Astrocyte of the spinal cord (primary cell): ENCODE results near the gene PSMD4.
"Not testable (repeated sequence)": the region's sequence is repeated elsewhere in the genome, so short reads cannot be mapped to it uniquely, and the experiment has no call there.

Experiments used
- DNase-seq: peaks from one replicate; pipeline ENCODE4 v3.0.0; 2011; ENCODE audit warnings: low read depth, low spot score
- H3K4me3 ChIP-seq: 2 replicates; pipeline ENCODE4 v1.5.1; 2011; ENCODE audit warnings: low read depth, mild to moderate bottlenecking, low read length, moderate library complexity
- in situ Hi-C: cut with HindIII; loops from 2 replicates; pipeline ENCODE4 v1.10.0; 2017; ENCODE audit warnings: low sequenced_read_pairs
- TF ChIP-seq, protein P1 (sequence below): IDR thresholded peaks from 2 replicates; pipeline ENCODE4 v1.5.1; 2012; ENCODE audit warnings: low read depth, mild to moderate bottlenecking, low read length, inconsistent platforms

PSMD4 gene

DNA sequence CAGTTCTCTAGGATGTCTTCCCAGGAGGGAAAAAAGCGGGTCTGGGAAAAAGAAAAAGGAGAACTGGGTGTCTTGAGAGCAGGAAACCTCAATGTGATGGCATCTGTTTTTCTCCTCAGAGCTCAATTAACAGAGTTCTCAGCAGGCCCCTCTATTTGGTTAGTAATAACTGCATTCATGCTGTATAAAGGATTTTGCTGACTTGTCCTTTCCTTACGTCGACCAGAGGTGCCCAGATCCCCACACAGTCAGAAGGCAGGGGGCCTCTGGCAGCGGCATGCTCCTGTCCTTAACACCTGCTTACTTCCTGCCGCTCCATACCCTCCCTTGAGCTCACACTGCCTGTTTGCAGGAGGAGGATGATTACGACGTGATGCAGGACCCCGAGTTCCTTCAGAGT is 12.3 kb downstream of the PSMD4 start:
- in situ Hi-C loops = no loop called here

DNA sequence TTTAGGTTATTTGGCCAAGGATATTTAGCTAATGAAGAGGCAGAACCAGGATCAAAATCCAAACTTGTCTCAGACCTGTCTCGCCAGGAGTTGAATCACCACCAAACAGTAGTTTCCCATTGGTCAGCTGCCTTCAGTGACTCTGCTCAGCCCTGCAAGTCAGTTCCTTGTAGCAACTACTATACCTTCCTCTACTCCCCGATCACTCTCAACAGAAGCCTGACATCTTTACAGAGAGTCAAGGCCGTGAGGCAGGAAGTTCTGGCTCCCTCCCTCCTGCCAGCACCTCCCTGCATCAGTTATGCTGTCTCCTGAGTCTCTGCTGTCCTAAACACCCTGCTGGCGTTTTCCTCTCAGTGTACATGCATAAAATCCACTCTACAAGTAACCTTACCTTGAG is 13.2 kb downstream of the PSMD4 start:
- in situ Hi-C loops = no loop called here
- TF ChIP-seq, protein P1, sequence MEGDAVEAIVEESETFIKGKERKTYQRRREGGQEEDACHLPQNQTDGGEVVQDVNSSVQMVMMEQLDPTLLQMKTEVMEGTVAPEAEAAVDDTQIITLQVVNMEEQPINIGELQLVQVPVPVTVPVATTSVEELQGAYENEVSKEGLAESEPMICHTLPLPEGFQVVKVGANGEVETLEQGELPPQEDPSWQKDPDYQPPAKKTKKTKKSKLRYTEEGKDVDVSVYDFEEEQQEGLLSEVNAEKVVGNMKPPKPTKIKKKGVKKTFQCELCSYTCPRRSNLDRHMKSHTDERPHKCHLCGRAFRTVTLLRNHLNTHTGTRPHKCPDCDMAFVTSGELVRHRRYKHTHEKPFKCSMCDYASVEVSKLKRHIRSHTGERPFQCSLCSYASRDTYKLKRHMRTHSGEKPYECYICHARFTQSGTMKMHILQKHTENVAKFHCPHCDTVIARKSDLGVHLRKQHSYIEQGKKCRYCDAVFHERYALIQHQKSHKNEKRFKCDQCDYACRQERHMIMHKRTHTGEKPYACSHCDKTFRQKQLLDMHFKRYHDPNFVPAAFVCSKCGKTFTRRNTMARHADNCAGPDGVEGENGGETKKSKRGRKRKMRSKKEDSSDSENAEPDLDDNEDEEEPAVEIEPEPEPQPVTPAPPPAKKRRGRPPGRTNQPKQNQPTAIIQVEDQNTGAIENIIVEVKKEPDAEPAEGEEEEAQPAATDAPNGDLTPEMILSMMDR = no peak
- no peak for DNase-seq
- no peak overlapping the region for H3K4me3 ChIP-seq

More for the DNA sequence above, 12.3 kb downstream of the PSMD4 start:
- no peak overlapping the region for H3K4me3 ChIP-seq
- TF ChIP-seq, protein P1 = no peak
- DNase-seq = no peak

DNA sequence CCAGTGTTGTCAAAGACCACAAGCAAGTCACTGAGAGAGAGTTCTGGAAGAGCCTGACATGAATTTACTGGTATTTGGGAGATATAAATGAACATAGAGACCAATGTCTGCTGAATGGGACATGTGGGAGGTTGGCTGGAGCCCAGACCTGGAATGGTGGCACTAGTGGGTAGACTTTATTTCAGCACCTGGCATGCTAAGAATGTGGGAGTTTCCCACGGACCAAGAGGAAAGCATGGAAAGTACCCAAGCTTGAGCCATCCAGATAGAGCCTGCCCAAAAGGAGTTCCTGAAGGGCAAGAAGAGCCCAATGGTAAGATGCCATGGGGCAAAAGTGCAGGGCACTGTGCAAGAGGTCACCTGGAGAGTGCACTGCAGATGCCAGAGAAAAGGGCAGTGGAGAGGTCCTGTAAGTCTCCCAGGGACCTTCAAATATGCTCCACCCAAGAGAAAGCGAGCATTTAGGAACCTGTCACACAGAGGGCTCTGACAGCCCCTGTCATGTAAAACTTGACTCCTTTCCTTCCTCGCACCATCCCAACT is 19.5 kb downstream of the PSMD4 start:
- TF ChIP-seq, protein P1 = no peak
- in situ Hi-C loops = no loop called here
- no peak for DNase-seq
- H3K4me3 ChIP-seq = no peak overlapping the region

DNA sequence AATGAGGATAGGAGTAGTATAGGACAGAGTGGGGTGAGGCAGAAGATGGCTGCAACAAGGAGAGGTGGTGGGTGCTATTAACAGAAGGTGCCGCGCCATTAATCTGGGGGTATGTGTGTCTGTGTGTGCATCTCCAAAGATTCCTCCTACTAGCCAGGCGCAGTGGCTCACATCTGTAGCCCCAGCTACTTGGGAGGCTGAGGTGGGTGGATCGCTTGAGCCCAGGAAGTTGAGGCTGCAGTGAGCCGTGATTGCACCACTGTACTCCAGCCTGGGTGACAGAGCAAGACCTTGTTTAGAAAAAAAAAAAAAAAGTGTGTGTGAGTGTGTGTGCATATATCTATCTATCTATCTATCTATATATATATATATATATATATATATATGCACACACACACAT is 20.8 kb downstream of the PSMD4 start:
- H3K4me3 ChIP-seq, DNase-seq, in situ Hi-C loops: not testable (repeated sequence)

DNA sequence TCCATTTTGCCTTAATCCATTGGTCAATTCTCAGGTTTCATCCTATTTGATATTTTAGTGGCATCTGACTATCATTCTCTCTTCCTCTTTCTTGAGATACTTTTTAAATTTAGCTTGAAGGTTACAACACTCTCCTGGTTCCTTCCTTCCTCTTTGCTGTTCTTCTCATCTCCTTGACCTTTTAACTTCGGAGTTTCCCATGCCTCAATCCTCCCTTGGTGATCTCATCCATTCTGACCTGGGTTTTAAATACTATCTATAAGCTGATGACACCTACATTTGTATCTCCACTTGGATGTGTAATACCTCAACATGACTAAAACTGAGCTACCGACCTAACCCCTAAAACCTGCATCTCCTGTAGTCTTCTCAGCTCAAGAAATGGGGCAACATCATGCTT is 22.7 kb downstream of the PSMD4 start:
- no peak overlapping the region for H3K4me3 ChIP-seq
- no peak for DNase-seq
- in situ Hi-C loops = no loop called here
- TF ChIP-seq, protein P1 = no peak

DNA sequence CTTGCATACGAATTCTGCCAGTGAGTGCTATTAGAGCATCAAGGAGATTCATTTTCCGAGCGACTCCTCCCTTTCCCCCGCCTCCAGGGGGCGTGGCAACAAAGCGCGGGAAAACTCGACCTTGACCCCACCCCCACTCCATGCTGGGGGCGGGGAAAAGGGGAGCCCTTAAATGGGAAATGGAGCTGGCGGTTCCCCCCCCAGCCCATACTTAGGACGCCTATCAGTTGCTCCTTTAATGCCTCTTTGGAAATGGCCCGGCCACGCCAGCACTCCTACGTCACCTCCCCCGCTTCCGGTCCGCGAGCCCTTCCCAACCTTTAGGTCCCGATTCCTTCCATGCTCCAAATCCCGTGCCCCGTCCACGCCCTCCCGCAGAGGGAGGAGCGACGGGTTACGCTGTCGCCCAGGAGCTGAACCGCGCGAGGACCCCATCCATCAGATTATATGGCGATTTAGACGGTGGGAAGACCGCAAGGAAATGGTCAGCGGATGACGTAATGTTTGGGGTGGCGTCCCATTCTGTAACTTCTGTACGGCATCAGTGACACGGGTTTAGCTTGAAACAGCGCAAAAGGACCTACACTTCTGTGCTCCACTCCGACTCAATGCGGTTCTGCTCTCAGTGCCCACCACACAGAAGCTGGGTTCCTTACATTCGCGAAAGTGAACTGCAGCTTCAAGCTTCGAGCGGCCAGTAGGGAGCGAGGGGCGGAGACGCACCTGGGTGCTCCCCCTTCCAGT is 26.9 kb downstream of the PSMD4 start:
- TF ChIP-seq, protein P1 = peak; percentile 26
- peak overlapping the region; percentile 94 for H3K4me3 ChIP-seq
- in situ Hi-C loops = no loop called here
- peak; percentile 99 for DNase-seq

DNA sequence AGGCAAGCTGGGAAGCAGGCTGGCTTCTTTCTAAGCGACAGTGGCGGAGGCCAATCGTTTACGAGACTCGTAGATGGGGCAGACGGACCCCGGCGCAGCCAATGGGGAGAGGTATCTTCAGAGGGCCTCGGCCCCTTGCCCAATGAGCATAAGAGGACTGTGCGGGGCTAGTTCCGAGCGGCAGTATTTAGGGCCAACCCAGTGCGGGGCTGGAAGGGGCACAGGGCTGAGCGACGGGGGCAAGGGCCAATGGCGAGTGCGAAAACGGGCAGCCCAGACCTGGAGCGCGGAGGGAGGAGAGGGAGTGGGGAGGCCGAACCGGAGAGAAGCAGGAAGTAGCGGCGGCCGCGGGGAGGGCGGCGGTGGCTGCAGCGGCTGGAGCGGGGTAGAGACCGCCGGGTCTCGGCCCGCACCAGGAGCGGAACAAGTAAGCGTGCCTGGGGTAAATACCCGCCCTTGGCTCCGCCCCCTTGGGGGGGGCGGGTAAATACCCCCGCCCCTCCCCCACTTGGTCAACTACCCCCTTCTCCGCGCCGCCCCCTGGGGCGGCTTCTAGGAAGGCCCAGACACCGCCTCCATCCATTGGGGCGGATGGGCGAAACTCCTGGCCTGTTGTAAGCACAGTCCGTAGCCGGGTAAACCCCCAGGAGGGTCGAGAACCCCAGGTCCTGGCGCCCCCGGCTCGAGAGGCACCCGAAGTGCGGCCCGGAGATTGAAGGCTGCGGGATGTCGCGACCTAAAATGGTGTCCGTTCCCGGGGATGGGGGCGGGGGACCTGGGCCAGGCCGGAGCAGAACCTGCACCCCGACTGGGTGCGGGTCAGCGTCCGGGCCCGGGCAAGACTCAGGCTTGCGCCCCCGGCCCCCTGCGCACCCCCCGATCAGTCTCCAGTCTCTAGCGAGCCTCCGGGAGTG is 27.7 kb downstream of the PSMD4 start, which contains the start of gene ZNF687:
Gene ZNF687 (plus strand): TSS at position 331 of the 914 bp plus-strand sequence. CDS start 3,993 bp downstream, outside the sequence.
- TF ChIP-seq, protein P1 = no peak
- peak; percentile 100 for DNase-seq
- in situ Hi-C loops = no loop called here
- peak within 1 kb of the TSS; percentile 94 for H3K4me3 ChIP-seq
